ENCODE measurements around the gene PINLYP. TPM values are rescaled to one million over a fixed set of nuclear protein-coding genes. Genes with fewer than 3 reads are reported as not detected.
A peak's percentile ranks its signal among the peaks of the same experiment; 100 is the strongest.
"Not testable (repeated sequence)": the region's sequence is repeated elsewhere in the genome, so short reads cannot be mapped to it uniquely, and the experiment has no call there.

The PINLYP gene
- total RNA-seq, 1 donor from 2014 or later: 2.2 TPM

DNA sequence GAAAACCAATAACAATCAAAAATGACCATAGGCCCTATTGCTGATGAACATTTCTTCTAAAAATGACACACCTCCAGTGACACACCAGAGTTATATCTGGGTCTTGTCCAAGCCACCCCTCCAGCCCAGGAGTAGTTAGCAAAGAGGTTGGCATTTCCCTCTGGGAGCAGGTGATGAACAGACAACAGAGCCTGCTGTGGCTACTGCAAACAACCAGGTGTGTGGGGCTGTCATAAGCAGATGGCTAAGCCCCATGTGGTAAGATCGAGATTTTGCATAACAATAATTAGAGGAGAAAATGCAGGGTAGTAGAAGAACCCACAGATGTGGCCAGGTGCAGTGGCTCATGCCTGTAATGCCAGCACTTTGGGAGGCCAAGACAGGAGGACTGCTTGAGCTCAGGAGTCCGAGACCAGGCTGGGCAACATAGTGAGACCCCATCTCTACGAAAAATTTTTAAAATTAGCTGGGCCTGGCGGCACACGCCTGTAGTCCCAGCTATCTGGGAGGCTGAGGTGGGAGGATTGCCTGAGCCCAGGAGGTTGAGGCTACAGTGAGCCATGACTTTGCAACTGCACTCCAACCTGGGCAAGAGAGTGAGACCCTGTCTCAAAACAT is 5.3 kb upstream of the PINLYP start:
- ATAC-seq (no peak), DNase-seq (ENCODE audit: missing footprints) (no peak)
- intact Hi-C loops (cut with DNase I): no loop called here

DNA sequence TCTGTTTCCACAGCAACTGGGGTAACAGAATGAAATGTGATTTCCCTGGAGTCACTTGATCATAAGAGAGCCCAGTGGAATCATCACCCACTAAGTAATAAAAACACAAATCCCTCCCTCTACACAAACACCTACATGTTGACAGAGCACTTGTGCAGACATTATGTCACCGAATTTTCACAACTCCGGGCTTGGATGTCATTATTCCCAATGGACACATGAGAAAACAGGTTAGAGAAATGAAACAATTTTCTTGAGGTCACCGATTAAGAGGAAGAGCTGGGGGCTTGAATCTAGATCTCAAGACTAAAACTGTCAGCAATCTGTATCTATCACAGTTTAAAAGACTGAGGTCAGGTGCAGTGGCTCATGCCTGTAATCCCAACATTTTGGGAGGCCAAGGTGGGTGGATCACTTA is 3.4 kb upstream of the PINLYP start:
- DNase-seq (ENCODE audit: missing footprints) (no peak), ATAC-seq (no peak)
- intact Hi-C loops (cut with DNase I): no loop called here

DNA sequence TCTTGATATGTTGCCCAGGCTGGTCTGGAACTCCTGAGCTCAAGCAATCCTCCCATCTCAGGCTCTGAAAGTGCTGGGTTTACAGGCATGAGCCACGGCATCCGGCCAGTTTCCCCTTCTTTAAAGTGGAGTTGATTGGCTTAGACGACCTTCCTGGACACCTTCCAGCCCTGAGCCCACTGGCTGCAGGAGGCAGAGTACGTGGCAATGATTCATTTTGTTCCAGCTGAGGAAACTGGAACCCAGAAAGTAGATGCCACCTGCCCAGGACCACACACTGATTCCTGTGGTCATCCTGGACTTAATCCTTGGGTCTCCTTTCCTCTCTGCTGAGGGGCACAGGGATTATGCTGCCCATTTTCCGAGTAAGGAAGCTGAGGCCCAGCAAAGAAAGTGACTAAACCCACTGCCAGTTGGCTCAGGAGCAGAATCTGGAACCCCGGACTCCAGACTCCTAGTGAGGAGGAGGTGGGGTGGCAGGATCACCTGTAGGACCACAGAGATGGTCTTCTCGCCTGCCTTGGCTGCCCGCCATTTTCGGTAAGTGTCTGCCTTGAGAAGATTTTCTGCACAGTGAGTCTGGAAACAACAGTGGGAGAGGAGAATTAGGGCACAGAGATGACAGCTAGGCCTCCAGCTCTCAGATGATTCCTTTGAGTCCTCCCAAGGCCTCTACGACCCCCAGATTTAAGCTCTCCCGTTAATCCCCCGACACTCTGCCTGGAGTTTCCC is 1.0 kb upstream of the PINLYP start:
- DNase-seq (ENCODE audit: missing footprints) (no peak), ATAC-seq (no peak)
- intact Hi-C loops (cut with DNase I): loop anchor here (1.0 kb wide), 1 partner anchor 22 kb away; the partner anchor contains the start of genes IRGQ and ZNF576

DNA sequence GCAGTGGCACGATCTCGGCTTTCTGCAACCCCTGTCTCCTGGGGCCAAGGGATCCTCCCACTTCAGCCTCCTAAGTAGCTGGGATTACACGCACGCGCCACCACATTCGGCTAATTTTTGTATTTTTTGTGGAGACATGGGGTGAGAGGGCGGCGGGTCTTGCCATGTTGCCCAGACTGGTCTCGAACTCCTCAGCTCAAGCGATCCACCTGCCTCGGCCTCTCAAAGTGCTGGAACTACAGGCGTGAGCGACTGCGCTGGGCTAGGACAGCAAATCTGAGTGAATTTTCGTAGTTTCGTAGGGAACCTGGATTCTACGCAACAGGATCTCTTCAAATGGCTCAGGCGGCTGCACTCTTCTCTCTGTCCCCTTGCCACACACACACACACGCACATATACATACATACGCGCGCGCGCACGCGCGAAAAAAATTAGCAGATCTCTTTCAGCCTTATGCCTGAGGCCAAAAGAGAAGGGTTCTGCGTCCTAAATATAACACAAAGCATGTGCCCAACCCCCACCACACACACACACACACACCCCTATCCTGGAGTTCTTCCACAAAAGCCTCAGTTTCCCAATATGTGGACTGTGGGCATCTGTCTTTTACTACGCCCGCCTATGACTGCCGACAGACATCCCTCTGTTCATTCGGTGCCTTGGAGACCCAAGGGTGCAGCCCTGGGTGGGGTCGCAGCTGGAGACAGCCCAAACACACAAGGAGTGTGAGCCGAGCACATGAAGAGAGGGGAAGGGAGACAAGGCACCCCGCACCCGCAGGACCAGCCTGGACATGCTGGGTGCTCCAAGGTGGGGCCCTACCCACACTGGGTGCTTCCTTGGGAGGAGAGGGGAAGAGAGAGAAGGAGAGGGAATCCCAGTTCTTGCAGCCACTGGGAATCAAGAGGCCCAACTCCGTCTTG is 616 bp downstream of the PINLYP start:
- intact Hi-C loops (cut with DNase I): loop anchor here (1.0 kb wide), 1 partner anchor 20 kb away; the partner anchor contains the start of genes IRGQ and ZNF576
- DNase-seq (ENCODE audit: missing footprints): peak; percentile 59
- no peak for ATAC-seq

DNA sequence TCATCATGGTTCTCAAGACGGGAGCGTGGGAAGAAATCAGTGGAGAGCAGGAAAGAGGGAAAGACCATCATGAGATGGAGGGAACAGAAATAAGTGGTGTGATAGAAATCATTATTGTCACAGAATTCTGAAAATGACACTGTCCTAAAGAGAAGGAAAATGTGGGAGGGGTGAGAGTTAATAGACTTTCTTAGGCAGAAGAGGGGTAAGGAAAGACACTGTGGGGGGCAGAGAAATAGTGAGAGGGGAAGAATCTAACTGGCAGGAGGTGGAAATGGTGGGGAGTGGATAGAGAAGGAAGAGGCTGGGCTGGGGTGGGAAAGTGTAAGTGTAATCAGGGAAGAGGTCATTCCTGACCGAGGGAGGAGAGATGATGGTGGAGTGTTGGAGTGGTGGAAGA is 3.2 kb downstream of the PINLYP start:
- ATAC-seq (no peak), DNase-seq (ENCODE audit: missing footprints) (no peak)
- intact Hi-C loops (cut with DNase I): no loop called here

DNA sequence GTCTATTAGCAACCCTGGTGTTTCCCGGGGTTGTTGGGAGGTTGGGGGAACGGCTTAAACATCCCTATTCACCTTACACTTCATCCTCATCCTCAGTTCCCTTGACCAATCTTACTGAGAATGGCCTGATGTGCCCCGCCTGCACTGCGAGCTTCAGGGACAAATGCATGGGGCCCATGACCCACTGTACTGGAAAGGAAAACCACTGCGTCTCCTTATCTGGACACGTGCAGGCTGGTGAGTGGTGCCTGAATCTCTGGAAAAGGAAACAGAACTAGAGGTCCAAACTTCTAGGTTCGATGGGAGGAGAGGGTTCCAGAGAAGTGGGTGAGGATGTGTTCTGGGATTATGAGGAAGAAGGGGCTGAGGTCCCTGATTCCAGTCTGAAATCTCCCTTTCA is 5.9 kb downstream of the PINLYP start:
- ATAC-seq (no peak), DNase-seq (ENCODE audit: missing footprints) (no peak)
- intact Hi-C loops (cut with DNase I): no loop called here

DNA sequence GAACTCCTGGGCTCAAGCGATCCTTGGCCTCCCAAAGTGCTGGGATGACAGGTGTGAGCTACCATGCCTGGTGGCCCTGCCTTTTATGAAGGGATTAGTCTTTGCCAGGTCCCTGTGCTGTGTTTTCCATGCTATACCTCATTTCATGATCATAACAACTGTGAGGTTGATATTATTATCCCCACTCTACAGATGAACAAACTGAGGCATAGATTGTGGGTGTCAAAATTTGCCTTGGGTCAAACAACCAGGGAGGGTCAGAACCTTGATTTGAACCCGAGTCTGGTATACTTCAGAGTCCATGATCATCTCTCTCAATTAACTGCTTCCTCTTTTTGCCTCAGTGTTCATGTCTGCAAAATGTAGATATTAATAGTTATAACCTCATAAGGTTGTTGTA is 6.9 kb downstream of the PINLYP start:
- intact Hi-C loops (cut with DNase I): no loop called here
- no peak for ATAC-seq
- DNase-seq (ENCODE audit: missing footprints): no peak

DNA sequence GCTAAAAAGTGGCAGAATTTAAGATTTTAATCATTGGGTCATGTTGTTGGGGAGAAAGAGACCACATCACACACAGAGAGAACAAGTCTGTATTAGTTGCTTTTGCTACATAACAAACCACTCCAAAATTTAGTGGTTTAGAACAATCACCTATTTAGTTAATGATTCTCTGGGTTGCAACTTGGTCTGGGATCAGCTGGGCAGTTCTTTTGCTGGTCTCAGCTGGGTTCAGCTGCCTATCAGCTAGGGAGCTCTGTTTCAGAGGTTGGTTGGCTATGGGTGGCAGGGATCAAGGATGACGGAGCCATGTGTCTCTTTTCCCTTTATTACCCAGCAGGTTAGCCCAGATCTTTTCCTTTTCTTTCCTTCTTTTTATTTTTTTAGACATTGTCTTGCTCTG is 8.9 kb downstream of the PINLYP start:
- intact Hi-C loops (cut with DNase I): no loop called here
- DNase-seq (ENCODE audit: missing footprints): no peak
- ATAC-seq: no peak

DNA sequence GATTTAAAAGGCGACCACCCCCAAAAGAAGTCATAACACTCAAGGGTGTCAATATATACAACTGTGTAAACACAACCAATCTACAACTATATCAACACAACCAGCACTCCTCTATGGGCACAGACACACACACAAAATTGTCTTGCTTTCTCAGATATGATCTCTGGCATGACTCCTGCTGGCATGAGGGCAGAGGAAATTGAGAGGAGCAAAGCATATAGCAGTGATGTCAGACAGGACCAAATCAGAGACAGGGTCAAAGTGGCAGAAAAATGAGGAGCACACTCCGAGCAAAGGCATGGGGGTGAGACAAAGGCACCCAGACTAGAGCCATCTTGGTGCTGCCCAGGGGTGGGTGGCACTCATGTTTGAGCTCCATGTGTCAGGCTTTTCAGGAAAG is 10.7 kb downstream of the PINLYP start:
- ATAC-seq (no peak), DNase-seq (ENCODE audit: missing footprints) (no peak)
- intact Hi-C loops (cut with DNase I): no loop called here

DNA sequence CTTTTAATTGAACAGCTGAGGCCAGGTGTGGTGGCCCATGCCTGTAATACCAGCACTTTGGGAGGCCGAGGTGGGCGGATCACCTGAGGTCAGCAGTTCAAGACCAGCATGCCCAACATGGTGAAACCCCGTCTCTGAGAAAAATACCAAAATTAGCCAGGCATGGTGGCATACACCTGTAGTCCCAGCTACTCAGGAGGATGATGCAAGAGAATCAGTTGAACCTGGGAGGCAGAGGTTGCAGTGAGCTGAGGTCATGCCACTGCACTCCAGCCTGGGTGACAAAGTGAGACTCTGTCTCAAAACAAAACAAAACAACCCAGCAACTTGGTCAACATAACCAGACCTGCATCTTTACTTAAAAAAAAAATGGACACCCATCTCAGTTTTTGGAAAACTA is 11.4 kb downstream of the PINLYP start:
- DNase-seq (ENCODE audit: missing footprints): peak; percentile 28
- intact Hi-C loops (cut with DNase I); ATAC-seq: not testable (repeated sequence)

DNA sequence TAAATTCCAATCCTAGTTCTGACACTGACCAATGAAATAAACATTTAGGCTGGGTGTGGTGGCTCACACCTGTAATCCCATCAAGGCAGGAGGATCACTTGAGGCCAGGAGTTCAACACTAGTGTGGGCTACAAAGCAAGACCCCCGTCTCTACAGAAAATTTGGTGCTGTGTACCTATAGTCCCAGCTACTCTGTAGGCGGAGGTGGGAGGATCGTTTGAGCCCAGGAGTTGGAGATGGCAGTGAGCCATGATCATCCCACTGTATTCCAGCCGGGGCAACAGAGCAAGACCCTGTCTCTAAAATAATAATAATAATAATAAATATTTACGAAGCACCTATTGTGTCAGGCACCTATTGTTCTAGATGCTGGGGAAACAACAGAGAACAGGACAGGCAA is 13.7 kb downstream of the PINLYP start:
- intact Hi-C loops (cut with DNase I): no loop called here
- DNase-seq (ENCODE audit: missing footprints) (no peak), ATAC-seq (no peak)

DNA sequence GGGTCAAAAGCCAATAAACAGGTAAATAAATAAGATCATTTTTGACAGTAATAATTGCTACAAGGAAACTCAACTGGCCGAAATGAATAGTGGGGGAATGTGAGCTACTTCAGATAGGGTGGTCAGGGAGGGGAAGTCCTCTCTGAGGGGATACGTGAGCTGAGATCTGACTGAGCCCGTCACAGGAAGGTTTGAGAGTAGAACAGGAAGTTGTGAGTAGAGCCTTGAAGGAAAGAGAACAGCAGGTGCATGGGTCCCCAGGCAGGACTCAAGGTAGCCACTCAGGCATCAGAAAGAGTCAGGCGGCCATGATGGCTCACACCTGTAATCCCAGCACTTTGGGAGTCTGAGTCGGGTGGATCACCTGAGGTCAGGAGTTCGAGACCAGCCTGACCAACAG is 14.1 kb downstream of the PINLYP start:
- DNase-seq (ENCODE audit: missing footprints) (no peak), ATAC-seq (no peak)
- intact Hi-C loops (cut with DNase I): loop anchor here (10.0 kb wide), 1 partner anchor 125 kb away; the partner anchor contains the start of gene LYPD3

DNA sequence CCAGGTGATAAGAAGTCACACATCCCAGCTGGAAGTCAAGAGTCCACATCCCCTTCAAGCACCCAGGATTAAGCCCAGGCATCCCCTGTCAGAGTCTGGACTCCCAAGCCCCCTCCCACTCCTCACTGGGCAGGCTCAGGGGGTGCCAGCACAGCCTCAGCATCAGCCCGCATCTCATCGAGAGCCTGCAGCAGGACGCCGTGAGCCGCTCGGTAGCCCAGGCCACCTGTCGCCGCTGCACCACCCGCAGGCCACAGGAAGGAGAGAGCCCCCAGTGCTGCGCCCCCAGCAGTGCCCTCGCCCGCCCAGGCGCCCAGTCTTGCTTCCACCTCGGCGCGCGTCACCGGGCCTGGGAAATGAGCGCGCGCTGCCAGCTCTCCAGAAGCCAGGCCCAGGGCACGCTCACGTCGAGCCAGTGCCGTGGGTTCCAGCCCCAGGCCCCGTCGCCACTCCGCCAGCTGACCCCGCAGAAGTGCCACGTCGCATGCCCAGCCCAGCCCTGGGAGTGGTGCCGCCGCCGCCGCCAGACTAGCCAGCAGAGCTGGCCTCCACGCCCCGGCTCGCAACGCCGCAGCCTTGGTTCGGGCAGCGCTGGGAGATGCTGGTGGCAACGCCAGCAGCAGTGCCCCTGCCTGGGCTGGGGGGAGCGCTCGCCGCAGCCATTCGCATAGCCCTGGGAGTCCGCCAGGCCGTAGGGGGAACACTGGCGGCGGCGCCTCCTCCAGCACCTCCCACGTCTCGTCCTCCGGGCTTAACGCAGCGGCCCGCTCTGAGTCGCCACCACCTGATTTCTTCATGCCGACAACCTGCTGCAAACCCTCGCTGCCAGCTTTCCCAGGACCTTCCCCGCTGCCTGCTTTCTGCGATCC is 16.5 kb downstream of the PINLYP start:
- DNase-seq (ENCODE audit: missing footprints): peak; percentile 55
- intact Hi-C loops (cut with DNase I): loop anchor here (10.0 kb wide), 1 partner anchor 127 kb away; the partner anchor contains the start of gene LYPD3
- no peak for ATAC-seq

DNA sequence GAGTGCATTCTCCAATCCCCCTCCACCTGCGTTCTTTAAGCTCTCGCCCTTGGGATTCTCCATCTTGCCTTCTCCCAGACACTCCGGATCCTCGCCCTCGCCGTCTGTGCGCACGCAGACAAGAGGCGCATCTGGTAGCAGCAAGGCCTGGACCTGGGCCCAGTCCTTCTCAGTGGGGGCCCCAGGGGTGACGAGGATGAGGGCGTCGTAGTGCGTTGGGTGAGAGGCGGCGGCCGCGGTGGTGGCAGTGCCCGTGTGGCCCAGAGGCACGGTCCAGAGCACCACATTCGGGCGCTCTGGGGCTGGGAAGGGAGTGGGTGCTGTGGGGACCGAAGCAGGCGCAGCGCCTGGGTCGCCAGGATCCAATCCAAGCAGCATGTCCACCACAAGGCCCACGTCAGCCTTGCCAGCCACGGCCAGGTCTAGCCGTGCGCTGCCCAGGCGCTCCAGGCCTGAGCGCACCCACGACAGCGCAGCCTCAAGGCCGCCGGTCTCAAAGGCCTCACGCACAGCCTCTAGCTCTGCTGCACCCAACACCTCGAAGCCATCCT is 17.3 kb downstream of the PINLYP start:
- DNase-seq (ENCODE audit: missing footprints) (no peak), ATAC-seq (no peak)
- intact Hi-C loops (cut with DNase I): loop anchor here (10.0 kb wide), 1 partner anchor 128 kb away; the partner anchor contains the start of gene LYPD3

DNA sequence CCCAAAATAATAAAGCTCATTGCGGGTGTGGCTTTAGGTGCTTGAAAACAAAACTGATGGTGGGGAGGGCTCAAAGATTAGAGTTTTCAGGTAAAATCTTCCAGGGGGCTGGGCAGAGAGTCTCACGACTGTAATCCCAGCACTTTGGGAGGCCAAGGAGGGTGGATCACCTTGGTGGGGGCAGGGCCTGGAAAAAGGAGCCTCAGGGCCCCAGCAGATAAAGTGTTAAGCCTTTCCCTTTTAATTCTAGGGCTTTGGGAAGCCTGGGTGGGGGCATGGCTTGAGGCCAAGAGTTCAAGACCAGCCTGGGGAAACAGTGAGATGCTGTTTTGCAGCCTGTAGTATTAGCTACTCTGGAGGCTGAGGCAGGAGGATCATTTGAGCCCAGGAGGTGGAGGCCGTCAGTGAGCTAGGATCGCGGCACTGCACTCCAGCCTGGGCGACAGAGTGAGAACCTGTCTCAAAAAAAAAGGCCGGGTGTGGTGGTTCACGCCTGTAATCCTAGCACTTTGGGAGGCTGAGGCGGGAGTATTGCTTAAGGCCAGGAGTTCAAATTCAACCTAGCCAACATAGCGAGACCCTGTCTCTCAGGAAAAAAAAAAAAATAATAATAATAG is 18.6 kb downstream of the PINLYP start:
- intact Hi-C loops (cut with DNase I): loop anchor here (10.0 kb wide), 1 partner anchor 129 kb away; the partner anchor contains the start of gene LYPD3
- DNase-seq (ENCODE audit: missing footprints) (no peak), ATAC-seq (no peak)

DNA sequence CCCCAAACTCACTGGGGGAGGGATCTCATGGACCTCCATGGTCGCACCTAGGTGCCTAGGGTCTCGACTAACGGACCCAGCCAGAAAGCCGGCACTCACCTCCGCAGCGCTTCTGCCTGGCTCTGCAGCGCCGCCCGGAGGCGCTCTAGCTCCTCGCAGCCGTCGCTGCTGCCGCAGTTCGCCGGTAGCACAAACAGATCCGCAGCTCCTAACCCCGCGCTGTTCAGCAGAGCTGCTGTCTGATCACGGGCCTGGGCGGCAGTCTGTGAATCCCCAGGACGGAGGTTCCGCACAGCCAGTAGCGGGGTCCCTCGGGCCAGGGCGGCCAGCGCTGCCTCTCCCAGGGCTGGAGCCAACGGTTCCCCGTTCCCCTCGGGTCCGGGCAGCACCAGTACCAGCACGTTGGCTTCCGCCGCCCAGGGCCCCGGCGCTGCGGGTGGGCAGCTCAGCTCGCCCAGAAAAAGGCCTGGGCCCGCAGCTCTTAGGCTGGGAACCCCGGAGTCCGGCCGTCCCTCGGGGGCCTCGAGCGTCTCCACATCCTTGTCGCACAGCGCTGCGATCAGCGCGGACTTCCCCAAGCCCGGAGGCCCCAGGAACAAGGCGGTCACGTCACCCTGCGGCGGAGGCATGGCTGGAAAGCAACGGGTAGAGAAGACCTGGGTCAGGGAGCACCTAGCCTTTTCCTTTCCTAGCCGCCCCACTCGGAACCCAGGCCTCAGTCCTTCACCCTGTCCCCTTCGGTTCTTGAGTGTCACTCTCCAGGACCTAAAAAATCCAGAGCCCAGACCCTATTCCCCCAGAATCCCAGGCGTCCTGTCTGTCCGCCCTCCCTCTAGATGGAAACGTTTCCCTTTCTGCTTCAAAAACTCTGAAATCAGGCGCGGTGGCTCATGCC is 19.4 kb downstream of the PINLYP start:
- intact Hi-C loops (cut with DNase I): loop anchor here (10.0 kb wide), 1 partner anchor 130 kb away; the partner anchor contains the start of gene LYPD3
- no peak for ATAC-seq
- peak; percentile 78 for DNase-seq (ENCODE audit: missing footprints)
